Ishikawa (cell line): ENCODE results near the gene MDN1.

ENCODE experiments used
- CEBPB ChIP-seq: IDR thresholded peaks from 2 replicates; pipeline ENCODE4 v1.6.1; 2012
- EP300 ChIP-seq: IDR thresholded peaks from 2 replicates; pipeline ENCODE4 v1.6.1; 2012; ENCODE audit warnings: borderline replicate concordance
- RAD21 ChIP-seq: IDR thresholded peaks from 2 replicates; pipeline ENCODE4 v1.6.1; 2012; ENCODE audit warnings: low read depth
- TCF12 ChIP-seq: IDR thresholded peaks from 2 replicates; pipeline ENCODE4 v1.6.1; 2012; ENCODE audit warnings: low read depth
- TEAD4 ChIP-seq: IDR thresholded peaks from 2 replicates; pipeline ENCODE4 v1.6.1; 2012
- YY1 ChIP-seq: IDR thresholded peaks from 2 replicates; pipeline ENCODE4 v1.6.1; 2012; ENCODE audit warnings: low read depth
- TF ChIP-seq, protein P1 (sequence below): IDR thresholded peaks from 2 replicates; pipeline ENCODE4 v1.6.1; 2012

DNA sequence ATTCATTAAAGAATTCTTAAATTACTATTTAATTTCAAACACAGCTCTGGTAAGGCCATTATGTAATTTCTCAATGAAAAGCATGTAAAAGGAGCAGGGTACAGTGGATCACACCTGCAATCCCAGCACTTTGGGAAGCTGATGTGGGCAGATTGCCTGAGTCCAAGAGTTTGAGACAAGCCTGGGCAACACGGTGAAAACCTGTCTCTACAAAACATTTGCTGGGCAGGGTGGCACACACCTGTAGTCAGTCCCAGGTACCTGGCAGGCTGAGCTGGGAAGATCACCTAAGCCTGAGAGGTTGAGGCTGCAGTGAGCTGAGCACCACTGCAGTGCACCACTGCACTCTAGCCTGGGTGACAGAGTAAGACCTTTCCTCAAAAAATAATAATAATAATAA, 37.4 kb downstream of the MDN1 start:
- TF ChIP-seq YY1, result no peak
- TF ChIP-seq TCF12, result no peak
- no peak for TF ChIP-seq CEBPB
- no peak for TF ChIP-seq TEAD4
- no peak for TF ChIP-seq EP300
- TF ChIP-seq RAD21, result no peak
- TF ChIP-seq, protein P1, sequence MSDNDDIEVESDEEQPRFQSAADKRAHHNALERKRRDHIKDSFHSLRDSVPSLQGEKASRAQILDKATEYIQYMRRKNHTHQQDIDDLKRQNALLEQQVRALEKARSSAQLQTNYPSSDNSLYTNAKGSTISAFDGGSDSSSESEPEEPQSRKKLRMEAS, result no peak
